ENCODE data around the gene NCOA3.

GRCh38 chr20:47635256-47635655 lies 133.6 kb downstream of the NCOA3 start:
- no peak for TF ChIP-seq RAD21 (IDR thresholded peaks at IDR 0.05 in 1 of 2, conservative IDR thresholded peaks at IDR 0.05 in 1 of 2; ENCODE audit: low read depth in 2 of 2, low read length in 2 of 2)
- TF ChIP-seq POLR2A (IDR thresholded peaks at IDR 0.05; ENCODE audit: control extremely low read depth in 1 of 2, low read depth in 2 of 2, low read length in 2 of 2), result no peak
- TF ChIP-seq MAX (IDR thresholded peaks at IDR 0.05), result no peak
- no peak for TF ChIP-seq ZNF274 (IDR thresholded peaks at IDR 0.05; ENCODE audit: borderline replicate concordance, extremely low read depth, low read length)
- no peak for TF ChIP-seq CTCF (IDR thresholded peaks at IDR 0.05; ENCODE audit: control extremely low read depth in 1 of 3, insufficient read depth in 1 of 3, low read depth in 1 of 3, low read length in 3 of 3)
- TF ChIP-seq EP300 (IDR thresholded peaks at IDR 0.05; ENCODE audit: borderline replicate concordance in 1 of 2, low read depth in 2 of 2, low read length in 2 of 2), result no peak
- TF ChIP-seq JUND (IDR thresholded peaks at IDR 0.05; ENCODE audit: low read length), result no peak
- TF ChIP-seq TEAD4 (IDR thresholded peaks at IDR 0.05; ENCODE audit: low read depth, low read length), result no peak
- TF ChIP-seq POLR2AphosphoS5 (IDR thresholded peaks at IDR 0.05; ENCODE audit: low read depth, low read length), result no peak
- no peak for TF ChIP-seq EZH2 (IDR thresholded peaks at IDR 0.05; ENCODE audit: low read depth, low read length, severe bottlenecking)
- TF ChIP-seq GABPA (IDR thresholded peaks at IDR 0.05; ENCODE audit: borderline replicate concordance, insufficient read depth, low read length), result no peak
